LHCN-M2 (cell line): ENCODE measurements around the gene NCAN. TPM values are rescaled to one million over a fixed set of nuclear protein-coding genes. Genes with fewer than 3 reads are reported as not detected.
A peak's percentile ranks its signal among the peaks of the same experiment; 100 is the strongest.
"Not testable (repeated sequence)": the region's sequence is repeated elsewhere in the genome, so short reads cannot be mapped to it uniquely, and the experiment has no call there.

Source experiments
- DNase-seq: peaks from one replicate; pipeline ENCODE4 v3.0.0-alpha.2; 2012; ENCODE audit warnings: low read depth
- total RNA-seq: library from RNA; depleted of rRNA; stranded (reverse); fragments of >200 nt; gene quantifications from 2 replicates; pipeline ENCODE4 v1.2.3, GENCODE V29; 2014

The NCAN gene
- total RNA-seq, 1 experiment from 2014 or later: not detected

GRCh38 chr19:19192910-19193423 lies 18.8 kb upstream of the NCAN start:
- no peak for DNase-seq

- DNase-seq: no peak
These were observed 17.8 kb upstream of the NCAN start for GRCh38 chr19:19193926-19194325.

GRCh38 chr19:19201697-19202630 lies 9.8 kb upstream of the NCAN start:
- DNase-seq: no peak

GRCh38 chr19:19202707-19203011 lies 9.1 kb upstream of the NCAN start:
- DNase-seq: no peak

- peak; percentile 85 for DNase-seq
These were observed 8.5 kb upstream of the NCAN start, which contains the start of gene NR2C2AP for GRCh38 chr19:19203012-19203856. NR2C2AP (minus strand) TSS chr19:19203414; CDS start chr19:19203060, 354 bp downstream.

- no peak for DNase-seq
These were observed 7.6 kb upstream of the NCAN start for GRCh38 chr19:19204181-19204580.

GRCh38 chr19:19205416-19206410 lies 6.0 kb upstream of the NCAN start:
- DNase-seq: no peak

- no peak for DNase-seq
These were observed 4.8 kb upstream of the NCAN start for GRCh38 chr19:19206938-19207337.

GRCh38 chr19:19207637-19208572 lies 3.9 kb upstream of the NCAN start:
- no peak for DNase-seq

GRCh38 chr19:19209372-19209771 lies 2.4 kb upstream of the NCAN start:
- peak; percentile 63 for DNase-seq

GRCh38 chr19:19212916-19213315 lies 1.2 kb downstream of the NCAN start:
- DNase-seq: no peak

GRCh38 chr19:19213426-19214158 lies 1.8 kb downstream of the NCAN start:
- no peak for DNase-seq

- DNase-seq: no peak
These were observed 2.4 kb downstream of the NCAN start for GRCh38 chr19:19214159-19214490.

- DNase-seq: peak; percentile 31
These were observed 3.1 kb downstream of the NCAN start for GRCh38 chr19:19214892-19215291.

GRCh38 chr19:19215792-19216191 lies 4.0 kb downstream of the NCAN start:
- DNase-seq: no peak

- peak; percentile 56 for DNase-seq
These were observed 5.3 kb downstream of the NCAN start for GRCh38 chr19:19217099-19217498.

- no peak for DNase-seq
These were observed 7.2 kb downstream of the NCAN start for GRCh38 chr19:19218911-19219310.

- not testable (repeated sequence) for DNase-seq
These were observed 9.2 kb downstream of the NCAN start for GRCh38 chr19:19221000-19221399.

GRCh38 chr19:19223060-19223459 lies 11.3 kb downstream of the NCAN start:
- DNase-seq: no peak
